HEK293T (cell line): ENCODE measurements around the gene GMCL2.

Source experiments
- CTCF ChIA-PET: fragments of 350-600 bp; formaldehyde crosslinking; extraction: SDS; loops from one replicate; lab custom pipeline; 2021; ENCODE audit warnings: antibody characterized with exemption, inconsistent platforms; lab: Yijun Ruan, JAX
- POLR2A ChIA-PET: fragments of 350-600 bp; formaldehyde crosslinking; extraction: SDS; loops from one replicate; lab custom pipeline; 2020; ENCODE audit warnings: antibody characterized with exemption, inconsistent platforms; lab: Yijun Ruan, JAX
- DNase-seq: peaks from one replicate; pipeline ENCODE4 v3.0.0; 2012; ENCODE audit warnings: mixed read lengths; ENCODE audit errors: extremely low spot score
- ARNT ChIP-seq: fragments of 450-650 bp; IDR thresholded peaks from 2 replicates; pipeline ENCODE4 v1.6.1; 2017; ENCODE audit warnings: mild to moderate bottlenecking
- BHLHE40 ChIP-seq: fragments of 450-650 bp; IDR thresholded peaks from 2 replicates; pipeline ENCODE4 v1.6.1; 2016; ENCODE audit warnings: mild to moderate bottlenecking, moderate library complexity, borderline replicate concordance
- CTBP1 ChIP-seq: fragments of 450-650 bp; IDR thresholded peaks from 2 replicates; pipeline ENCODE4 v1.6.1; 2016; ENCODE audit warnings: borderline replicate concordance
- ELF4 ChIP-seq: fragments of 450-650 bp; IDR thresholded peaks from 2 replicates; pipeline ENCODE4 v1.6.1; 2017; ENCODE audit warnings: antibody characterized with exemption
- FOXA1 ChIP-seq: fragments of 450-650 bp; IDR thresholded peaks from 2 replicates; pipeline ENCODE4 v1.6.1; 2016; ENCODE audit warnings: mild to moderate bottlenecking
- FOXK2 ChIP-seq: fragments of 450-650 bp; IDR thresholded peaks from 2 replicates; pipeline ENCODE4 v1.6.1; 2016; ENCODE audit warnings: mild to moderate bottlenecking
- FOXM1 ChIP-seq: fragments of 450-650 bp; IDR thresholded peaks from 2 replicates; pipeline ENCODE4 v1.6.1; 2017; ENCODE audit warnings: mild to moderate bottlenecking, borderline replicate concordance
- HDGF ChIP-seq: fragments of 450-650 bp; IDR thresholded peaks from 2 replicates; pipeline ENCODE4 v1.6.1; 2017; ENCODE audit warnings: antibody characterized with exemption, borderline replicate concordance
- L3MBTL2 ChIP-seq: fragments of 450-650 bp; conservative IDR thresholded peaks from 2 replicates; pipeline ENCODE4 v1.6.1; 2016; ENCODE audit warnings: mild to moderate bottlenecking
- LEF1 ChIP-seq: fragments of 450-650 bp; IDR thresholded peaks from 2 replicates; pipeline ENCODE4 v1.6.1; 2017; ENCODE audit warnings: mild to moderate bottlenecking, borderline replicate concordance
- NFRKB ChIP-seq: fragments of 450-650 bp; IDR thresholded peaks from 2 replicates; pipeline ENCODE4 v1.6.1; 2016; ENCODE audit warnings: mild to moderate bottlenecking, moderate library complexity
- SP1 ChIP-seq: fragments of 450-650 bp; IDR thresholded peaks from 2 replicates; pipeline ENCODE4 v1.6.1; 2017
- SUZ12 ChIP-seq: fragments of 450-650 bp; IDR thresholded peaks from 2 replicates; pipeline ENCODE4 v1.6.1; 2016; ENCODE audit warnings: mild to moderate bottlenecking
- TARDBP ChIP-seq: fragments of 450-650 bp; IDR thresholded peaks from 2 replicates; pipeline ENCODE4 v1.6.1; 2016
- ZNF384 ChIP-seq: fragments of 450-650 bp; IDR thresholded peaks from 2 replicates; pipeline ENCODE4 v1.6.1; 2016
- TF ChIP-seq, protein P1 (sequence below): fragments of 450-650 bp; IDR thresholded peaks from 2 replicates; pipeline ENCODE4 v1.6.1; 2016

Gene GMCL2

DNA sequence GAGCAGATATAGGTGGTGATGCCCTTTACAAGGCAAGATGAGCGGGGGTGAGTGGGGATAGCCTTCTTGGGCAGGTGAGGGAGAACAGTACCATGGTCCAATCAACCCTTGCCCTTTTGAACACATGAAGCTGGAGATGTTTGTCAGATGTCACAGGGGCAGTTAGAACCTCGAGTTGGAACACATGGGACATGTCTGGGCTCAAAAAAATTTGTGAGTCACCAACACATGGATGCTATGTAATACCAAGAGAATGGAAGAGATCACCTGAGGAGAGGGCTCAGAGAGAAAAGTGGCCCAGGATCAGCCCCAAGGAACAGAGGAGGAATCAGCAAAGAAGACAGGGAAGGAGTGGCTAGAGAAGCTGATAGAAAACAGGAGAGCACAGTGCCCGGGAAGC, 40.8 kb upstream of the GMCL2 start:
- no peak for TF ChIP-seq SUZ12
- no peak for TF ChIP-seq ZNF384
- no peak for TF ChIP-seq TARDBP
- TF ChIP-seq NFRKB: no peak
- no peak for TF ChIP-seq LEF1
- no peak for TF ChIP-seq BHLHE40
- no peak for TF ChIP-seq ARNT
- no peak for TF ChIP-seq FOXK2
- no peak for TF ChIP-seq L3MBTL2
- TF ChIP-seq FOXA1: no peak
- no peak for TF ChIP-seq CTBP1
- TF ChIP-seq HDGF: no peak
- TF ChIP-seq, protein P1, sequence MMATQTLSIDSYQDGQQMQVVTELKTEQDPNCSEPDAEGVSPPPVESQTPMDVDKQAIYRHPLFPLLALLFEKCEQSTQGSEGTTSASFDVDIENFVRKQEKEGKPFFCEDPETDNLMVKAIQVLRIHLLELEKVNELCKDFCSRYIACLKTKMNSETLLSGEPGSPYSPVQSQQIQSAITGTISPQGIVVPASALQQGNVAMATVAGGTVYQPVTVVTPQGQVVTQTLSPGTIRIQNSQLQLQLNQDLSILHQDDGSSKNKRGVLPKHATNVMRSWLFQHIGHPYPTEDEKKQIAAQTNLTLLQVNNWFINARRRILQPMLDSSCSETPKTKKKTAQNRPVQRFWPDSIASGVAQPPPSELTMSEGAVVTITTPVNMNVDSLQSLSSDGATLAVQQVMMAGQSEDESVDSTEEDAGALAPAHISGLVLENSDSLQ: no peak
- ChIA-PET POLR2A (interaction anchor here (2.6 kb wide), 1 partner anchor 24 kb away, joined by 8 read pairs; the partner anchor contains the start of gene HNRNPAB), CTCF (no interaction called here)
- no peak for DNase-seq

DNA sequence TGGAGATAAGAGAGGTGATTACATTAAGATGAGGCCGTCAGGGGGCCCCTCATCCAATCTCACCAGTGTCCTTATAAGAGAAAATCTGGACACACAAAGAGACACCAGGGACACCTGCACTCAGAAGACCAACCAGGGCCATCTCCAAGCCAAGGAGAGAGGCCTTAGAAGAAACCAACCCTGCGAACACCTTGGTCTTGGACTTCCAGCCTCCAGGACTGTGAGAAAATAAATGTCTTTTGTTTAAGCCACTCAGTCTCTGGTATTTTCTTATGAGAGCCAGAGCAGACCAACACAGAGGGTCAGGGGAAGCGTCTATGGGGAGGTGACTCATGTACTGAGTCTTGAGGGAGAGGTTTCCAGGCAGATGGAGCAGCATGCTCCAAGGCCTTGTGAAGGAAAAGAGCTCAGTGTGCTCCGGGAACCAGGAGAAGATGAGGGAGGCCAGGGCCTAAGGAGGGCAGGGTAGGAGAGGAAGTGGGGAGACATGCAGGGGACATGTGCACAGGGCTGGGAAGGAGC, 40.0 kb upstream of the GMCL2 start:
- POLR2A ChIA-PET: interaction anchor here (2.6 kb wide), 1 partner anchor 23 kb away, joined by 8 read pairs; the partner anchor contains the start of gene HNRNPAB

DNA sequence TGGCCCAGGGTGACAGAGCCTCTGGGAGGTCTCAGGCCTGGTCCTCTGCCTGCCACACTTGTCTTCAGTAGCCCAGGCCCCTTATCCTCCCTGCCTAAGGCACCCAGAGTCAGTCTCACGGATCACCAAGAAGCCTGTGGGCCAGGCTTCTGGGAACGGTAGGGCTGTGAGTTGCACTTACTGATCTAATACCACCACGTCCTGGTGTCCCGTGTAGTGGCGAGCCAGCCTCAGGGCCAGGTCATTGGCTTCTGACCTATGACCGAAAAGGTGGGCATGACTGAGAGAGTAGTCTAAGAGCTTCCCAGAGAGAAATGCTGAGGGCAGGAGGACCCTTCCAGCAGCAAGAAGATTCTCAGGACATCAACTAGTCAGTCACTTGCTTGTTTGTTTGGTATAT, 38.0 kb upstream of the GMCL2 start:
- TF ChIP-seq FOXK2 (no peak), ELF4 (no peak), SP1 (no peak), L3MBTL2 (no peak), CTBP1 (no peak), FOXA1 (no peak), SUZ12 (no peak), ZNF384 (no peak), NFRKB (no peak)
- TF ChIP-seq, protein P1: no peak
- CTCF ChIA-PET: no interaction called here

More for the DNA sequence above, 40.0 kb upstream of the GMCL2 start:
- TF ChIP-seq FOXK2 (no peak), FOXA1 (no peak), ELF4 (no peak), LEF1 (no peak), TARDBP (no peak), L3MBTL2 (no peak), HDGF (no peak), SUZ12 (no peak), SP1 (no peak), CTBP1 (no peak), ZNF384 (no peak), BHLHE40 (no peak), NFRKB (no peak)
- TF ChIP-seq, protein P1: no peak
- CTCF ChIA-PET: no interaction called here
- DNase-seq: no peak

DNA sequence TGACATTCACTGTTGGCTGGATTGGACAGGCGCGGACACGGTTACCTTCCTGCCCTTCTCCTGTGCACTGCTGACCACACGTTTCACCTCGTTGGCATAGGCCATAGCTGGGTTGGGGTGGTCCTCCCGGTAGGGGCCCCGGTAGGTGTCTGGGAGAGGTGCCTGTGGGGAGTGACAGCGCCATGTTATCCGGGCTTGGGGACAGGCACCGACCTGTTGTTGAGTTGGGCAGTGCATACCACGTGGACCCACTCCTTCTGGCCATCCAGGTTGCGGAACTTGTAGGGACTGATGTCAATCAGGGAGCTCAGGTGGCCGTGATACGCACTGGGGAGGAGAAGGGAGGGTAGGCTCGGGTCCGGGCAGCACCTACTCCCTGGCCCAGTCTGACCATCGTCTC, 37.2 kb upstream of the GMCL2 start:
- ChIA-PET CTCF (no interaction called here), POLR2A (interaction anchor here (1.0 kb wide), 1 partner anchor 18 kb away, joined by 5 read pairs; no protein-coding TSS in a partner anchor)
- TF ChIP-seq BHLHE40: no peak
- TF ChIP-seq SP1: no peak
- TF ChIP-seq L3MBTL2: no peak
- no peak for TF ChIP-seq FOXA1
- no peak for TF ChIP-seq ELF4
- TF ChIP-seq, protein P1: no peak
- no peak for TF ChIP-seq FOXK2
- no peak for TF ChIP-seq CTBP1
- no peak for TF ChIP-seq LEF1
- no peak for TF ChIP-seq SUZ12
- no peak for DNase-seq

More for the DNA sequence above, 38.0 kb upstream of the GMCL2 start:
- no peak for DNase-seq
- POLR2A ChIA-PET: interaction anchor here (1.0 to 2.6 kb wide), 2 partner anchors 19 to 21 kb away, joined by 5 to 8 read pairs; partner anchors contain the start of gene HNRNPAB

DNA sequence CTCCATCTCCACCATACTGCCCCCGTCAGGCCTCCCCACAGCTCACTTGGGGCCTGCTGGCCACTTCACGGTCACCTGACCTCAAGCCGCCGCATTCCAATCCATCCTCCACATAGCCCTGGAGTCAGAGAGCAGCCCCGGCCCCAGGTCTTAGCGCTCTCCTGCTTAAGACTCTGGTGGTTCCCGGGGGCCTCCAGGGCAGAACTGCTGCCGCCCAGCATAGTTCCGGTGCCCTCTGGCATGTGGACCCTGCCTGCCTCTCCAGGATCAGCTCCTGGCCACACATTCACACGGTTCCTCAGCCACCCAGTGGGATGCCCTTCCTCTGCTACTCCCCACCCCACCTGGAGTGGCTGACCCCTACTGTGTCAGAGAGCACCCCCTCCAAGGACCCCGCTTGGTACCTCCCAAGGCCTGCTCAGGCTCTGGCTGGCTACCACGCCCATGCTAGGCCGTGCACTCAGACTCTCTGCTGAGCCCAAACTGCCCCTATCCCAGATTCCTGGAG, 36.7 kb upstream of the GMCL2 start:
- CTCF ChIA-PET: no interaction called here
- no peak for DNase-seq
- TF ChIP-seq NFRKB (no peak), ARNT (no peak), FOXM1 (no peak), FOXK2 (no peak), TARDBP (no peak), FOXA1 (no peak), L3MBTL2 (no peak), HDGF (no peak), LEF1 (no peak), SP1 (no peak), CTBP1 (no peak), BHLHE40 (no peak)
- TF ChIP-seq, protein P1: no peak
- POLR2A ChIA-PET: no interaction called here
